H9 (cell line): ENCODE results near the gene GET4. TPM values are rescaled to one million over a fixed set of nuclear protein-coding genes. Genes with fewer than 3 reads are reported as not detected.

ENCODE experiments used
- DNase-seq: peaks from one replicate; pipeline ENCODE4 v3.0.0-alpha.2; 2017
- H2AFZ ChIP-seq: one replicate; pipeline ENCODE4 v1.6.1; 2013; ENCODE audit warnings: mild to moderate bottlenecking, low read length, control low read depth, moderate library complexity
- H2AK5ac ChIP-seq: 2 replicates; pipeline ENCODE4 v1.6.1; 2013; ENCODE audit warnings: low read length, control low read depth, mixed read lengths; ENCODE audit not compliant: insufficient read length
- H2BK120ac ChIP-seq: one replicate; pipeline ENCODE4 v1.6.1; 2013; ENCODE audit warnings: low read depth, mild to moderate bottlenecking, low read length, control low read depth, inconsistent platforms; ENCODE audit not compliant: poor library complexity, severe bottlenecking
- H2BK12ac ChIP-seq: 2 replicates; pipeline ENCODE4 v1.6.1; 2013; ENCODE audit warnings: low read length, control low read depth, mixed read lengths, low read depth; ENCODE audit not compliant: insufficient read length
- H2BK15ac ChIP-seq: 2 replicates; pipeline ENCODE4 v1.6.1; 2013; ENCODE audit warnings: low read depth, low read length, control low read depth
- H2BK20ac ChIP-seq: one replicate; pipeline ENCODE4 v1.6.1; 2013; ENCODE audit warnings: low read depth, mild to moderate bottlenecking, low read length, control low read depth, inconsistent platforms; ENCODE audit not compliant: poor library complexity, severe bottlenecking
- H2BK5ac ChIP-seq: 2 replicates; pipeline ENCODE4 v1.6.1; 2013; ENCODE audit warnings: low read length, control low read depth, mixed read lengths; ENCODE audit not compliant: insufficient read length
- H3K14ac ChIP-seq: 2 replicates; pipeline ENCODE4 v1.6.1; 2013; ENCODE audit warnings: low read length, control low read depth; ENCODE audit not compliant: insufficient read depth
- H3K18ac ChIP-seq: 2 replicates; pipeline ENCODE4 v1.6.1; 2013; ENCODE audit warnings: low read depth, mild to moderate bottlenecking, mixed read lengths, low read length, control low read depth; ENCODE audit not compliant: insufficient read length
- H3K23ac ChIP-seq: 2 replicates; pipeline ENCODE4 v1.6.1; 2013; ENCODE audit warnings: low read length, control low read depth, mixed read lengths, low read depth; ENCODE audit not compliant: insufficient read length
- H3K23me2 ChIP-seq: 2 replicates; pipeline ENCODE4 v1.6.1; 2013; ENCODE audit warnings: low read depth, mild to moderate bottlenecking, mixed read lengths, low read length, control low read depth; ENCODE audit not compliant: insufficient read length, poor library complexity, severe bottlenecking
- H3K27ac ChIP-seq: 2 replicates; pipeline ENCODE4 v1.5.1; 2013; ENCODE audit warnings: low read length, control low read depth, mixed read lengths, low read depth; ENCODE audit not compliant: insufficient read length
- H3K27me3 ChIP-seq: 2 replicates; pipeline ENCODE4 v1.6.1; 2013; ENCODE audit warnings: low read length, control low read depth, inconsistent platforms; ENCODE audit not compliant: insufficient read depth
- H3K4ac ChIP-seq: 2 replicates; pipeline ENCODE4 v1.6.1; 2013; ENCODE audit warnings: low read depth, mild to moderate bottlenecking, control low read depth, inconsistent platforms, low read length, moderate library complexity
- H3K4me1 ChIP-seq: 2 replicates; pipeline ENCODE4 v1.6.1; 2013; ENCODE audit warnings: low read length, control low read depth, inconsistent platforms; ENCODE audit not compliant: insufficient read depth
- H3K4me2 ChIP-seq: 2 replicates; pipeline ENCODE4 v1.6.1; 2013; ENCODE audit warnings: low read length, control low read depth, mixed read lengths; ENCODE audit not compliant: insufficient read length, insufficient read depth
- H3K56ac ChIP-seq: 2 replicates; pipeline ENCODE4 v1.6.1; 2013; ENCODE audit warnings: low read depth, mild to moderate bottlenecking, mixed read lengths, low read length, control low read depth; ENCODE audit not compliant: insufficient read length
- H3K79me1 ChIP-seq: 2 replicates; pipeline ENCODE4 v1.6.1; 2013; ENCODE audit warnings: low read depth, mild to moderate bottlenecking, moderate library complexity, low read length, control low read depth, inconsistent platforms; ENCODE audit not compliant: insufficient read depth, poor library complexity, severe bottlenecking
- H3K79me2 ChIP-seq: 2 replicates; pipeline ENCODE4 v1.6.1; 2013; ENCODE audit warnings: low read length, control low read depth, inconsistent platforms; ENCODE audit not compliant: insufficient read depth
- H3K9ac ChIP-seq: 2 replicates; pipeline ENCODE4 v1.6.1; 2013; ENCODE audit warnings: low read length, control low read depth, mixed read lengths; ENCODE audit not compliant: insufficient read length; ENCODE audit errors: extremely low read depth
- H3K9me3 ChIP-seq: one replicate; pipeline ENCODE4 v1.6.1; 2013; ENCODE audit warnings: low read depth, low read length, inconsistent platforms; ENCODE audit not compliant: control insufficient read depth
- H3T11ph ChIP-seq: one replicate; pipeline ENCODE4 v1.6.1; 2013; ENCODE audit warnings: mild to moderate bottlenecking, low read length, control low read depth, inconsistent platforms
- H4K20me1 ChIP-seq: one replicate; pipeline ENCODE4 v1.6.1; 2013; ENCODE audit not compliant: control insufficient read depth, insufficient read length, insufficient read depth
- H4K5ac ChIP-seq: 2 replicates; pipeline ENCODE4 v1.6.1; 2013; ENCODE audit warnings: low read depth, mild to moderate bottlenecking, mixed read lengths, low read length, control low read depth; ENCODE audit not compliant: insufficient read length
- H4K8ac ChIP-seq: replicated peaks from 2 replicates; pipeline ENCODE4 v1.6.1; 2013; ENCODE audit warnings: low read length, control low read depth, mixed read lengths, low read depth; ENCODE audit not compliant: insufficient read length
- H4K91ac ChIP-seq: 2 replicates; pipeline ENCODE4 v1.6.1; 2013; ENCODE audit warnings: low read depth, mild to moderate bottlenecking, moderate library complexity, mixed read lengths, low read length, control low read depth; ENCODE audit not compliant: insufficient read length
- H3K27ac Mint-ChIP-seq, 3 experiments: 2 replicates in 2 of 3; 3 replicates in 1 of 3; pipeline ENCODE4 v1.8.0; 2020 to 2021; ENCODE audit warnings: mixed read lengths in 3 of 3, mild to moderate bottlenecking in 1 of 3, moderate library complexity in 1 of 3
- H3K27me3 Mint-ChIP-seq: 2 replicates; pipeline ENCODE4 v1.8.0; 2021; ENCODE audit warnings: low read depth, mild to moderate bottlenecking, moderate library complexity, mixed read lengths
- H3K36me3 Mint-ChIP-seq, 3 experiments: 2 replicates in 2 of 3; 3 replicates in 1 of 3; pipeline ENCODE4 v1.8.0; 2020 to 2021; ENCODE audit warnings: low read depth in 3 of 3, mixed read lengths in 3 of 3; ENCODE audit not compliant: insufficient read depth in 1 of 3
- H3K4me1 Mint-ChIP-seq, 2 experiments: 2 replicates each; pipeline ENCODE4 v1.8.0; 2020; ENCODE audit warnings: mixed read lengths in 2 of 2
- H3K4me3 Mint-ChIP-seq, 2 experiments: 2 replicates in 1 of 2; 3 replicates in 1 of 2; pipeline ENCODE4 v1.8.0; 2020 to 2021; ENCODE audit warnings: mild to moderate bottlenecking in 2 of 2, mixed read lengths in 2 of 2, moderate library complexity in 1 of 2
- H3K9me3 Mint-ChIP-seq, 2 experiments: 2 replicates in 1 of 2; 3 replicates in 1 of 2; pipeline ENCODE4 v1.8.0; 2020; ENCODE audit warnings: mild to moderate bottlenecking in 2 of 2, mixed read lengths in 2 of 2, moderate library complexity in 1 of 2
- WGBS: extraction: QIAGEN DNeasy Blood & Tissue Kit; methylation state at CpG from one replicate; pipeline ENCODE4 v1.1.7; 2013; ENCODE audit warnings: missing lambda C conversion rate, low lambda C conversion rate, mixed read lengths; ENCODE audit not compliant: insufficient read length; ENCODE audit errors: extremely low coverage; 5-methylcytosine and 5-hydroxymethylcytosine counted together
- total RNA-seq: library from RNA; stranded (reverse); gene quantifications from 2 replicates; pipeline ENCODE4 v1.2.1, GENCODE V29; 2021
- TF ChIP-seq, protein P1 (sequence below): fragments of 200-600 bp; sonication (generic); conservative IDR thresholded peaks from 3 replicates; pipeline ENCODE4 v1.8.0; 2021; ENCODE audit warnings: antibody characterized with exemption, mild to moderate bottlenecking

GET4 gene
- total RNA-seq, 1 experiment from 2014 or later: 70.2 TPM

DNA sequence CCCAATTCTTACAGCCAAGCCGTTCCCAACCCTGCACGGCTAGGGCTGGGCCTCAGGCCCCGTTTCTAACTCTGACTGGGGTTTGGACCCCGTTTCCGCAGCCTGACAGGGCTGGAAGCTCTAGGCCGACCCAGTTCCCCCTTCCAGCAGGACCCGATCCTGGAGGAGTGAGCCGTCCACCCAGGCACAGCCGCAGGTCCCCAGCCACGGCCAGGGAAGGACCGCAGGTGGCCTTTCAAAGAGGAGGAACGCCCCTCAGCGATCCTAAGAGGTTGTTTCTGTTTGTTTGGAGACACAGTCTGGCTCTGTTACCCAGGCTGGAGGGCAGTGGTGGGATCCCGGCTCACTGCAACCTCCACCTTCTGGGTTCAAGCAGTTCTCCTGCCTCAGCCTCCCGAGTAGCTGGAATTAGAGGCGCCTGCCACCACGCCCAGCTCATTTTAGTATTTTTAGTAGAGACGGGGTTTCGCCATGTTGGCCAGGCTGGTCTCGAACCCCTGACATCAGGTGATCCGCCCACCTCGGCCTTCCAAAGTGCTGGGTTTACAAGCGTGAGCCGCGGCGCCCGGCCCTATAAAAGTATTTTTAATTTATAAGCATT lies 778 bp upstream of the GET4 start:
- no peak overlapping the region for H3T11ph ChIP-seq
- H3K27me3 ChIP-seq: no peaks in the 10 kb centered on the region
- Mint-ChIP-seq H3K36me3 (peaks cover 40 to 55% (median 54%) of the 10 kb centered on the region in 3 experiments), H3K27me3 (no peaks in the 10 kb centered on the region), H3K9me3 (peaks cover 5 to 6% of the 10 kb centered on the region in 2 experiments), H3K27ac (no peak overlapping the region; a peak in 1 of 7 replicates), H3K4me3 (no peak overlapping the region), H3K4me1 (peaks cover 12% of the 10 kb centered on the region in 2 experiments)
- H3K4me2 ChIP-seq: no peak overlapping the region
- no peak overlapping the region for H3K9ac ChIP-seq
- H4K5ac ChIP-seq: peak overlapping the region; percentile 43
- peaks cover 5% of the 10 kb centered on the region for H3K23me2 ChIP-seq
- DNase-seq: no peak
- TF ChIP-seq, protein P1, sequence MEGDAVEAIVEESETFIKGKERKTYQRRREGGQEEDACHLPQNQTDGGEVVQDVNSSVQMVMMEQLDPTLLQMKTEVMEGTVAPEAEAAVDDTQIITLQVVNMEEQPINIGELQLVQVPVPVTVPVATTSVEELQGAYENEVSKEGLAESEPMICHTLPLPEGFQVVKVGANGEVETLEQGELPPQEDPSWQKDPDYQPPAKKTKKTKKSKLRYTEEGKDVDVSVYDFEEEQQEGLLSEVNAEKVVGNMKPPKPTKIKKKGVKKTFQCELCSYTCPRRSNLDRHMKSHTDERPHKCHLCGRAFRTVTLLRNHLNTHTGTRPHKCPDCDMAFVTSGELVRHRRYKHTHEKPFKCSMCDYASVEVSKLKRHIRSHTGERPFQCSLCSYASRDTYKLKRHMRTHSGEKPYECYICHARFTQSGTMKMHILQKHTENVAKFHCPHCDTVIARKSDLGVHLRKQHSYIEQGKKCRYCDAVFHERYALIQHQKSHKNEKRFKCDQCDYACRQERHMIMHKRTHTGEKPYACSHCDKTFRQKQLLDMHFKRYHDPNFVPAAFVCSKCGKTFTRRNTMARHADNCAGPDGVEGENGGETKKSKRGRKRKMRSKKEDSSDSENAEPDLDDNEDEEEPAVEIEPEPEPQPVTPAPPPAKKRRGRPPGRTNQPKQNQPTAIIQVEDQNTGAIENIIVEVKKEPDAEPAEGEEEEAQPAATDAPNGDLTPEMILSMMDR: no peak
- 0 out of 2 replicates have a peak, but pooled peaks cover 2% of the 10 kb centered on the region for H3K4me1 ChIP-seq
- H2BK12ac ChIP-seq: no peak overlapping the region
- H3K4ac ChIP-seq: 0 out of 2 replicates have a peak overlapping the region, but pooled peaks have one; percentile 58
- H3K9me3 ChIP-seq: no peaks in the 10 kb centered on the region
- H3K79me2 ChIP-seq: peaks cover 26% of the 10 kb centered on the region; the same call in 1 of the 2 replicates
- H3K18ac ChIP-seq: peak overlapping the region; percentile 66
- no CpG with 5 or more reads among the region's 27 CpGs for WGBS
- no peaks in the 10 kb centered on the region for H3K79me1 ChIP-seq
- no peak overlapping the region for H2BK120ac ChIP-seq
- no peak overlapping the region for H2BK5ac ChIP-seq
- peak overlapping the region; percentile 97; the same call in 1 of the 2 replicates for H2BK15ac ChIP-seq
- no peak overlapping the region for H3K56ac ChIP-seq
- H2BK20ac ChIP-seq: no peak overlapping the region
- H3K23ac ChIP-seq: no peak overlapping the region
- H2AFZ ChIP-seq: no peak overlapping the region
- H3K14ac ChIP-seq: no peak overlapping the region; the same call in 1 of the 2 replicates
- H3K27ac ChIP-seq: no peak overlapping the region
- no peaks in the 10 kb centered on the region for H4K20me1 ChIP-seq
- H4K91ac ChIP-seq: peak overlapping the region; percentile 44
- no peak overlapping the region for H2AK5ac ChIP-seq
- no peak overlapping the region for H4K8ac ChIP-seq
